Fibroblast of villous mesenchyme (primary cell): ENCODE results near the gene NDUFA11. TPM values are rescaled to one million over a fixed set of nuclear protein-coding genes. Genes with fewer than 3 reads are reported as not detected.

Source experiments
- DNase-seq: peaks from one replicate; pipeline ENCODE4 v3.0.0-alpha.2; 2010; ENCODE audit warnings: low read depth
- H3K4me3 ChIP-seq: 2 replicates; pipeline ENCODE4 v1.5.1; 2011; ENCODE audit warnings: low read depth, mild to moderate bottlenecking, low read length
- CTCF ChIP-seq: IDR thresholded peaks from 2 replicates; pipeline ENCODE4 v1.5.1; 2012; ENCODE audit warnings: low read depth, mild to moderate bottlenecking, low read length; ENCODE audit not compliant: insufficient read depth
- total RNA-seq: library from RNA; depleted of rRNA; stranded (reverse); fragments of >200 nt; gene quantifications from 2 replicates; pipeline ENCODE4 v1.2.3, GENCODE V29; 2012

The NDUFA11 gene
- total RNA-seq, 1 donor: 257 TPM

GRCh38 chr19:5925830-5926427, 22.3 kb upstream of the NDUFA11 start:
- no peak overlapping the region for H3K4me3 ChIP-seq
- TF ChIP-seq CTCF: no peak
- no peak for DNase-seq

GRCh38 chr19:5923356-5923755, 19.8 kb upstream of the NDUFA11 start:
- no peak overlapping the region for H3K4me3 ChIP-seq
- no peak for TF ChIP-seq CTCF
- no peak for DNase-seq

- H3K4me3 ChIP-seq: no peak overlapping the region
- TF ChIP-seq CTCF: no peak
- no peak for DNase-seq
Measured at GRCh38 chr19:5922161-5922545, 18.6 kb upstream of the NDUFA11 start.

GRCh38 chr19:5921516-5922160, 18.0 kb upstream of the NDUFA11 start:
- no peak for TF ChIP-seq CTCF
- no peak for DNase-seq
- no peak overlapping the region for H3K4me3 ChIP-seq

- TF ChIP-seq CTCF: no peak
- H3K4me3 ChIP-seq: no peak overlapping the region
- no peak for DNase-seq
Measured at GRCh38 chr19:5918463-5919079, 15.0 kb upstream of the NDUFA11 start.

GRCh38 chr19:5917431-5918107, 14.0 kb upstream of the NDUFA11 start:
- no peak for TF ChIP-seq CTCF
- no peak for DNase-seq
- no peak overlapping the region for H3K4me3 ChIP-seq
